Right ventricle myocardium superior (tissue), 1 donor: ENCODE results near the gene AMELX. TPM values are rescaled to one million over a fixed set of nuclear protein-coding genes. Genes with fewer than 3 reads are reported as not detected.

Experiments
- ATAC-seq: fragments of 200-7000 bp; cut with Tn5 transposase; one replicate; pipeline ENCODE4 v1.9.1; 2020; ENCODE audit warnings: mild to moderate bottlenecking; ENCODE audit not compliant: poor library complexity
- DNase-seq: peaks from one replicate; pipeline ENCODE4 v3.0.0-alpha.2; 2020
- intact Hi-C: fragments of 100-400 bp; cut with DNase I; formaldehyde crosslinking; loops from one replicate; pipeline ENCODE4 v1.11.2; 2022
- long read RNA-seq: library from polyadenylated mRNA; unstranded; transcript quantifications from one replicate; pipeline ENCODE4 v2.0.0, GENCODE V29; 2021
- total RNA-seq: library from RNA; stranded (reverse); fragmentation: NEBNext Ultra II Directional; extraction: Animal tissue kit (Norgen Biotek cat#: 25700); gene quantifications from one replicate; pipeline ENCODE4 v1.2.1, GENCODE V29; 2021
- donor health status: DM: no; HTN: yes; CAD: no; lungs with severe emphysema.

AMELX gene
- not detected for total RNA-seq
- long read RNA-seq = 0 reads

DNA sequence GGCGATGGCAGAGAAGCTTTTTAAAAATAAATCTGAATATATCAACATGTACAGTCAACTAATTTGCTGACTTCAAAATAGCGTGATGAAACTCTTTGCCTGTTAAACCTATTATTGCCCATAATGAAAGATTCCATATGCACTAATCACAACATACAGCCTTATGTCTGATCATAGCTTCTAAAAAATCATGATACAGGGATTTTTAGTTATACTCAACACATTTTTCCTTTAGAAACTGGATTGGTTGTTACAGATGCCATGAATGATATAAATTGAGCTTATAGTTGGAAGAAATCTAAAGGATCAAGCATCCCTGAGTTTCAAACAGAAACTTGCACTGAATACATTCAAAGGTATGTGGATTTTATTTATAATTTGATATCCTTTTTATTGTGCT lies at the start of gene AMELX:
AMELX (plus strand) TSS at position 301 of the 400 bp plus-strand sequence. CDS start 1,376 bp downstream, outside the sequence.
- no peak for ATAC-seq
- no peak for DNase-seq
- intact Hi-C loops = no loop called here

- DNase-seq = no peak
- peak; percentile 71 for ATAC-seq
- intact Hi-C loops = no loop called here
These were observed 48.6 kb upstream of the AMELX start for GRCh38 chrX:11244636-11245035.

DNA sequence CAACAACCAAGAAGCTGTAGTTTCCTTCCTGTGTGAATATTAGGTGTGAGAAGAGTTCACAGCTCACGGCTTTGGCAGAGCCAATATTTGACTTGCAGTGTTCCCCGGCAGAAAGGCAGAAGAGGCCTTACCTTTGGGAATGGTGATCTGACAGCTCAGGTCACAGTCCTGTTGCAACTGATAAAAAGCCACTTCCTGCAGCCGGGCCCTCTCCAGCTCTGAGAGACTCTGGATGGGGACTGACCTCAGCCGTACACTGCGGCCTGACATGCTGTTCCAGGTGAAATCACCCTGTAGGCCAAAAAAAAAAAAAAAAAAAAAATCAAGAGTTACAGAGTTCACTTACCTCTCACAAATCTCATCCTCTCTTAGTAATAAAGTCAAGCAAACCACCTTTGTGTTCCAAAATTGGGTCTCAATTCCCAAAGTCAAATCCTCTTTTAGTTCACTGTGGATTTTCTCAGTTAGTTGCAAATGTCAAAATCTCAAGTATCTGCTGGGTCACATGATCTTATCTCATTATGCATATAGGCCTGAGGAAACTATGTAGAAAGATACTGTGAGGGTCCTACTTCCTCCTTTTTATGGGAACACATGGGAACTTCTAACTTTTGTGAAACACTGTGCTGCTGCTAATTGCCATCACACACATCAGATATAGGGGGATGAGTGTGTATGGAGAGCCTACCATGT lies 38.6 kb upstream of the AMELX start:
- ATAC-seq (no peak), DNase-seq (no peak)
- intact Hi-C loops = no loop called here

DNA sequence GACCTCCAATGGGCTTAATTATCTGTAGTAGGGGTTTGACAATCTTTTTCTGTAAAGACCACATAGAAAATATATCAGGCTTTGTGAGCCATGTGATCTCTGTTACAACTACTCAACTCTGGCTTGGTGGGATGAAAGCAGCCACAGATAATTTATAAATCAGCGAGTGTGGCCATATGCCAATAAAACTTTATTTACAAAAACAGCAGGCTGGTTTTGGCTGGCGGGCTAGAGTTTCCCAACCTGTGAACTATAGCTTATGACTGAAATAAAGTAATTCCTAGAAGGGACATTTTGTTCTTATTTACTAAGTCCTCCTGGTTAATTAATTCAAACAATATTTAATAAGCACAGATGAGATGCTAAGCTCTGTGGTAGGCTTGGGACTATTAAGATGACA lies 35.9 kb upstream of the AMELX start:
- no peak for ATAC-seq
- no peak for DNase-seq
- intact Hi-C loops = no loop called here

DNA sequence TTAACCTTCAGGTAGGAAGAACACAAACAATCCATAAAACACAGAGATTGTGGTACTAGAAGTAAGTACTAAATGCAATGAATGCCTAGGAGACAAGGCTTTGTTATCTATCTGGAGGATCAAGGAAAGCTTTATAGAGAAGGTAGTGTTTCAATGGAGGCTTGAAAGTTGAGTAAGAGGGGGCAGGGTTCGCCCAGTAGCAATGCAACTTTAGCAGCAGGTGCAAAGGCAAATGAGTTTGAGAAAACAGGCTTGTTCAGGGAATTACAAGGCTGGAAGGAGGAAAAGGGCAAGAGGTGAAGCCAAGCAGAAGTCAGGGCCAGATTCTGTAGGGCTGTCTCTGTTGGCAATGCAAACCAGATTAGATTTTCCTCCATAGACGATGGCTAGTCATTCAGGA lies 35.5 kb upstream of the AMELX start:
- DNase-seq (no peak), ATAC-seq (no peak)
- intact Hi-C loops = no loop called here

GRCh38 chrX:11259437-11259836 lies 33.8 kb upstream of the AMELX start:
- ATAC-seq (no peak), DNase-seq (no peak)
- intact Hi-C loops = no loop called here

- intact Hi-C loops = no loop called here
- DNase-seq (no peak), ATAC-seq (no peak)
These were observed 32.0 kb upstream of the AMELX start for GRCh38 chrX:11261260-11261659.

DNA sequence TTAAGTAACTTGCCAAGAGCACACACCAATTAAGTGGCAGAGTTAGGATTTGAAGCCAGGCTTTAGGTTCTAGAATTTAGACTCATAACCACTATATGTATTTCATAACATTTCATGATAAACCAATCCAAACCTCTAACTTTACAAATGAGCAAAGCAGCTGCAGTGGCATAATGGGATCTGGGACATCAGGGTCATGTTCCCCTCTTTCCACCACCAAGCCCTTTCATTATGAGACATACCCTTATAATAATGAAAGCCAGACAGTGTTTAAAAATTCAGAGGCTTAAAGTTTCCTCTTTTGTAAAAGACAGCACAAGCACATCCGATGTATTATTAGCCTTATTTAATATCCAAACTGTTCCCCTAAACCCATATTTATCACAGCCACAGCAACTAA lies 28.3 kb upstream of the AMELX start:
- no peak for ATAC-seq

GRCh38 chrX:11265352-11265751 lies 27.9 kb upstream of the AMELX start:
- intact Hi-C loops = no loop called here
- ATAC-seq = no peak
- no peak for DNase-seq

More for the DNA sequence above, 28.3 kb upstream of the AMELX start:
- DNase-seq = no peak
- intact Hi-C loops = no loop called here

DNA sequence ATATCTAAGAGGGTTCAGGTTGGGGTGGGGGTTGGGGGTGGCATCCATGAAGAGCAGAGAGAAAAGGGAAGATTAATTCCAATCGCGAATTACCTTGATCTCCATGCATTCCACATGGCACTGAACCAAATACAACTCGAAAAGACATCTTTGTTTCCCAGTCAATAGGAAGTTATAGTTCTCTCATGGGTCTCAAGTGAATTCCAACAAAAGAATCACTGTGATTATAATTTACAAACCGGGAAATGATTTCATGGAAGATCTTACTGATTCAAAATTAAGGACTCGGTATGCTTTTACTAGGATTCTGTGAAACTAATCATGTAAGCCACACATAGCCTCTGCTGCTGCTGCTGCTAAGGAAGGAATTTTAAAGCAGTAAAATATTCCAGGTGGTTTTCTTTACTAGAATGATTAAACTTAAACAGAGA lies 26.6 kb upstream of the AMELX start:
- intact Hi-C loops = no loop called here
- DNase-seq = no peak
- no peak for ATAC-seq

- intact Hi-C loops = no loop called here
- no peak for DNase-seq
- ATAC-seq = no peak
These were observed 25.8 kb upstream of the AMELX start for GRCh38 chrX:11267425-11267824.

DNA sequence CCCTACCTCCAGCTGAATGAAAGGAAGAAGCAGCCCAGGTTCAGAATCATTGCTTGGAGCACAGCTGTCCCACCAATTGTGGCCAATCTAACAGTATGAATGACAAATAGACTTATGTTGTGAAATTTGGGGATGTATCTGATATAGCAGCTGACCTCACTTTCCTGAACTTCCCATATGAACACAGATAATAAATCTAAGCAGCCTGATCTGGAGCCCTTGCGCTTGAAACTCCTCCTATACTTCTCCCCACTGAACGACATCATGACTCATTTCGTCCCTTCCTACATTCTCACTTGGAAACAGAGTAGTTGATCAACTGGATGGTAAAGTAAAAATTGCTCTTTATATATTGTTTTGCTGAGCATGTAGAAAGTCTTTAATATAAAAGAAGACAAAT lies 24.2 kb upstream of the AMELX start:
- DNase-seq (no peak), ATAC-seq (no peak)
- intact Hi-C loops = no loop called here

GRCh38 chrX:11269996-11270395 lies 23.2 kb upstream of the AMELX start:
- no peak for ATAC-seq
- no peak for DNase-seq
- intact Hi-C loops = no loop called here

DNA sequence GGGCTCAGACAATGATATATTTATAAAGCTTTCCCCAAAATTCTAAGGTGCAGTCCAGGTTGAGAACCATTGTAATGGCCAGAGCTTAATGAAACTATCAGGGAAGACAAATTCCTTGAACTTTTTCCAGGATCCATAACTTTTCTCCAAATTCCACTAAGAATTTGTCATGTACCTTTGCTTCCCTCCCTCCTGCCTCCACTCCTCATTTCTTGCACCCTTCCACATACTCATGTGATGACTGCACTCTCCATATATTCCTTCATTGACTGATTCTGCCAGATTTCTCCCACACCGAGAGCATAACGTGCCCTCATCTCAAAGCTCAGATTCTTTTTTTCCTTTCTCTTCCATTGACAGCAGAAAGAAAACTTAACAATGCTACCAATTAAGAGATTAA lies 20.9 kb upstream of the AMELX start:
- ATAC-seq = no peak
- no peak for DNase-seq
- intact Hi-C loops = no loop called here

DNA sequence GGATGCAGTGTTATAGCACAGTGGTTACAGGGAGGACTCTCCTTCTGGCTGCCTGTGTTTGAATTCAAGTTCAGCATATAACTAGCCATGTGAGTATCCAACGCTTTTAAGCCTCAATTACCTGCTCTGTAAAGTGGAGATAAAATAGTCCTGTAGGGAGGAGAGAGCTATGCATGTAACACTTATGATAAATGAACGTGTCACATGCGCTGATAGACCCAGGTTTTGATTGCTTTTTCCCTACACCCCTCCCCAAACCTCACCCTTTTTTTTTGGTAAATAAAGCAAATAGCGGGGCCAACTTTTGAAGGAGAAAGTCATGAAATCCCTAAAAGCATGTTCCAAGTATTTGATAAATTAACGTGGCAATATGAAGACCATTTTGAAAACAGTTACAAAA lies 20.4 kb upstream of the AMELX start:
- intact Hi-C loops = no loop called here
- no peak for DNase-seq
- ATAC-seq = no peak

GRCh38 chrX:11273544-11273943 lies 19.7 kb upstream of the AMELX start:
- intact Hi-C loops = no loop called here
- ATAC-seq (no peak), DNase-seq (no peak)

DNA sequence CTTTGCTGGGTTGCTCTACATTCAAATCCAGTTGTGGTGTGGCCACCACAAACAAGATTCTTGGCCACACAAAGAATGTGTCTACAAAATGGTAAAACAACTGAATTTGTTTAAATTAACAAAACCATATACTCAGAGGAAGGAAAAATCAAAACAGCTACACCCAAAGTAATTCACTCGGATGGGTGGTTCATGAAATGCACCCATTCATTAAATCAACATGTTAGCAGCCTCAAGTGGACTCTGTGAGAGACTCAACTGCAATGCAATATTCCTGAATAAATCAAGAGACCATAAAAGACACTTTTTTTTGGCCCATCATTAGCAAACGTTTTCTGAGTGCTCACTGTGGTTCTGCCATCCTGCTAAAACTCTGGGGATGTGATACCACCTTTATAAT lies 11.2 kb upstream of the AMELX start:
- no peak for ATAC-seq
- intact Hi-C loops = no loop called here

DNA sequence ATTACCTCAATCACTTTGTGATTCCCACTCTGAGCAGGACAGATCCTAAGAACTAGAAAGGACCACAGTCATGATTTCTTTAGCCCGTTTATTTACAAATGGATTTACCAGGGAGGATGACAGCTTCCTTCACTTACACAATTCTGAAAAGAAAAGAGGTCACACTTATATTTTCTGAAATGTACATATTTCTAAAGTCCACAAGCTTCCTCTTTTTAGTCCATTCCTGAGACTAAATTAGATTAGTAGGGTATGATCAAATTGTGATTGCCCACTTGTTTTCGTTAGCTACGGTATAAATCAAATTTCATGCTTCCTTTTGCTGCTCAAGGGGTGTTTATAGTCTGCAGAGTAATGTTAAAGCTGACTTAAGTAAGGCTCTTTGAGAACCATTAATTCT lies 7.6 kb upstream of the AMELX start:
- DNase-seq = no peak
- intact Hi-C loops = no loop called here
- no peak for ATAC-seq

More for the DNA sequence above, 11.2 kb upstream of the AMELX start:
- no peak for DNase-seq

- intact Hi-C loops = no loop called here
- no peak for ATAC-seq
- DNase-seq = no peak
These were observed 5.7 kb upstream of the AMELX start for GRCh38 chrX:11287505-11287904.

DNA sequence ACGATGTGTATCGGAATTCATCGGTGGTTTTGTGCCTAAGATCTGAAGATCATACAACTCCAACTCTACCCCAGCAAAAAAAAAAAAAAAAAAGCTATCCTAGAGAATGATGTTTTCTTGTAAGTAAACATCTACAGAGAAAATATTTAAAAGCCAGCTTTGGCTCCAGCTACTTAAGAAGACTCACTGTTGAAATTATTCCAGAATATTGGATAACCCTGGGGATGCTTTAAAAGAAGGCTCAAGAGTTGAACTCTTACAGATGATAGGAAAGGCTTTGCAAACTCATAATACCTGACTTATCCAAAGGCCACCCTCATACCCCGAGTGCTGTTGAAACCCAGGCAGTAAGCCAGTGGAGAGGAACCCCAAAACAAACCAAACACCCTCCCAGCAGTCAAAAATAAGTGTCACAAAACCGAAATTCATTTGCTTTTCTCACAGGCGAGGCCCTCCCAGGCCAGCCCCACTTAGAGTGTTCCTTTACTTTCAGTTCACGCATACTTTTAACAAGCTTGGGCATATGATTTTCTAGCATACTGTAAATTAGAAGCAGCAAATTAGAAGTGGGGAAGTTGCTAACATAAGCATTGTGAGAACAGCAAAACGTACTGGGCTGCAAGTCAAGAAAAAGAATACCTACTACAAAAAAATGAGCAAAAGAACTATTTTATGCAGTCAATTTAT lies 2.7 kb upstream of the AMELX start:
- no peak for DNase-seq
- intact Hi-C loops = no loop called here

GRCh38 chrX:11296051-11296450 lies 2.8 kb downstream of the AMELX start:
- intact Hi-C loops = no loop called here
- DNase-seq (no peak), ATAC-seq (no peak)

More for the DNA sequence above, 2.7 kb upstream of the AMELX start:
- no peak for ATAC-seq
